HepG2 (cell line): ENCODE measurements around the gene FUT4. TPM values are rescaled to one million over a fixed set of nuclear protein-coding genes. Genes with fewer than 3 reads are reported as not detected.
A peak's percentile ranks its signal among the peaks of the same experiment; 100 is the strongest.

Source experiments
- CREB1 ChIP-seq, 2 experiments: fragments of 450-650 bp in 1 of 2; IDR thresholded peaks; 2 replicates each; pipeline ENCODE4 v1.6.1; 2016 to 2017; ENCODE audit warnings: control low read depth in 1 of 2, mild to moderate bottlenecking in 1 of 2, missing compliant biosample characterization in 1 of 2, missing genetic modification characterization in 1 of 2
- FOXM1 ChIP-seq: sonication (generic); formaldehyde crosslinking; IDR thresholded peaks from 2 replicates; pipeline ENCODE4 v1.5.0; 2020; ENCODE audit warnings: missing genetic modification reagents
- HMG20A ChIP-seq: IDR thresholded peaks from 2 replicates; pipeline ENCODE4 v1.6.1; 2016; ENCODE audit warnings: borderline replicate concordance
- IKZF5 ChIP-seq: IDR thresholded peaks from 2 replicates; pipeline ENCODE4 v1.6.1; 2018; ENCODE audit warnings: missing genetic modification reagents, mild to moderate bottlenecking, missing compliant biosample characterization
- KIAA2018 ChIP-seq: sonication (generic); formaldehyde crosslinking; IDR thresholded peaks from 2 replicates; pipeline ENCODE4 v1.5.0; 2020; ENCODE audit warnings: mild to moderate bottlenecking, missing genetic modification reagents, borderline replicate concordance
- KLF12 ChIP-seq: sonication (generic); formaldehyde crosslinking; IDR thresholded peaks from 2 replicates; pipeline ENCODE4 v1.4.0; 2020; ENCODE audit warnings: missing genetic modification reagents, borderline replicate concordance
- MED1 ChIP-seq: sonication (generic); formaldehyde crosslinking; IDR thresholded peaks from 2 replicates; pipeline ENCODE4 v1.4.0; 2020; ENCODE audit warnings: missing genetic modification reagents
- ONECUT2 ChIP-seq: sonication (generic); formaldehyde crosslinking; IDR thresholded peaks from 2 replicates; pipeline ENCODE4 v1.4.0; 2020; ENCODE audit warnings: missing genetic modification reagents
- POGZ ChIP-seq: sonication (generic); formaldehyde crosslinking; IDR thresholded peaks from 2 replicates; pipeline ENCODE4 v1.4.0; 2020; ENCODE audit warnings: mild to moderate bottlenecking, missing genetic modification reagents
- RXRB ChIP-seq: IDR thresholded peaks from 2 replicates; pipeline ENCODE4 v1.6.1; 2016; ENCODE audit warnings: borderline replicate concordance, missing genetic modification reagents, missing compliant biosample characterization
- SP2 ChIP-seq: sonication (generic); formaldehyde crosslinking; IDR thresholded peaks from 2 replicates; pipeline ENCODE4 v1.5.1; 2020; ENCODE audit warnings: mild to moderate bottlenecking, missing genetic modification reagents
- SP5 ChIP-seq: IDR thresholded peaks from 2 replicates; pipeline ENCODE4 v1.6.1; 2016; ENCODE audit warnings: low read depth, borderline replicate concordance
- TOE1 ChIP-seq: sonication (generic); formaldehyde crosslinking; IDR thresholded peaks from 2 replicates; pipeline ENCODE4 v1.4.0; 2020; ENCODE audit warnings: mild to moderate bottlenecking, missing genetic modification reagents
- TRAFD1 ChIP-seq: sonication (generic); formaldehyde crosslinking; IDR thresholded peaks from 2 replicates; pipeline ENCODE4 v1.5.1; 2020; ENCODE audit warnings: missing genetic modification reagents, mild to moderate bottlenecking, borderline replicate concordance
- ZFX ChIP-seq: sonication (generic); formaldehyde crosslinking; IDR thresholded peaks from 2 replicates; pipeline ENCODE4 v1.4.0; 2020; ENCODE audit warnings: mild to moderate bottlenecking, low read depth, missing genetic modification reagents, moderate library complexity
- ZNF430 ChIP-seq: sonication (generic); formaldehyde crosslinking; IDR thresholded peaks from 2 replicates; pipeline ENCODE4 v1.9.0; 2021; ENCODE audit warnings: mild to moderate bottlenecking, missing genetic modification reagents
- ZNF598 ChIP-seq: sonication (generic); formaldehyde crosslinking; IDR thresholded peaks from 2 replicates; pipeline ENCODE4 v1.5.1; 2020; ENCODE audit warnings: mild to moderate bottlenecking, missing genetic modification reagents, borderline replicate concordance
- ZNF619 ChIP-seq: sonication (generic); formaldehyde crosslinking; IDR thresholded peaks from 2 replicates; pipeline ENCODE4 v1.4.0; 2020; ENCODE audit warnings: mild to moderate bottlenecking, missing genetic modification reagents
- ZZZ3 ChIP-seq: sonication (generic); formaldehyde crosslinking; IDR thresholded peaks from 2 replicates; pipeline ENCODE4 v1.4.0; 2020; ENCODE audit warnings: missing genetic modification reagents, mild to moderate bottlenecking, borderline replicate concordance
- polyA plus RNA-seq, 8 experiments: library from polyadenylated mRNA; depleted of rRNA in 3 of 8; stranded (reverse) in 7 of 8; unstranded in 1 of 8; fragments of >200 nt; fragmentation: Illumina TruSeq in 4 of 8; extraction: Trizol in 4 of 8; gene quantifications; 2 replicates each; pipeline versions ENCODE4 v1.2.1 to v1.2.3, GENCODE V29; 2011 to 2016; ENCODE audit warnings: low read depth in 4 of 8, missing spikeins in 1 of 8, mixed read lengths in 1 of 8; ENCODE audit not compliant: insufficient read depth in 1 of 8
- total RNA-seq, 5 experiments: library from RNA; depleted of rRNA; stranded (reverse); fragments of >200 nt; fragmentation: Illumina TruSeq; extraction: Trizol; gene quantifications; 2 replicates each; pipeline ENCODE4 v1.2.3, GENCODE V29; 2016; ENCODE audit warnings: low read depth in 1 of 5

Gene FUT4
- total and polyA plus RNA-seq, 2 of the 13 experiments (the other 11 are each of a cell fraction or from before 2014, with no cell fraction given), result 0.28 to 0.60 TPM

GRCh38 chr11:94511932-94512781 is 31.6 kb upstream of the FUT4 start, which contains the start of gene C11orf97 (continued):
- no peak for TF ChIP-seq KIAA2018 (CRISPR knock-in tag)
- TF ChIP-seq SP2 (CRISPR knock-in tag), result no peak
- no peak for TF ChIP-seq FOXM1 (CRISPR knock-in tag)
- TF ChIP-seq ONECUT2, result no peak
- TF ChIP-seq MED1 (CRISPR knock-in tag), result no peak
- TF ChIP-seq ZNF619, result no peak
- TF ChIP-seq CREB1 (IDR thresholded peaks at IDR 0.05), result no peak
- no peak for TF ChIP-seq CREB1 (CRISPR knock-in tag; IDR thresholded peaks at IDR 0.05)
- TF ChIP-seq ZNF598 (CRISPR knock-in tag), result 0 out of 2 replicates have a peak, but pooled peaks have one; percentile 29
- TF ChIP-seq POGZ (CRISPR knock-in tag), result peak; percentile 40; the same call in 1 of the 2 replicates
- no peak for TF ChIP-seq KLF12 (CRISPR knock-in tag)
- no peak for TF ChIP-seq RXRB
- peak; percentile 59; the same call in 1 of the 2 replicates for TF ChIP-seq ZFX
- TF ChIP-seq SP5, result no peak
- no peak for TF ChIP-seq HMG20A
- TF ChIP-seq TRAFD1 (CRISPR knock-in tag), result no peak
- TF ChIP-seq IKZF5 (CRISPR knock-in tag), result no peak
- 0 out of 2 replicates have a peak, but pooled peaks have one; percentile 29 for TF ChIP-seq ZNF430 (CRISPR knock-in tag)
- TF ChIP-seq ZZZ3 (CRISPR knock-in tag), result no peak
- TF ChIP-seq TOE1 (CRISPR knock-in tag), result no peak
